GM23338 (cell line): ENCODE results near the gene BACE2. TPM values are rescaled to one million over a fixed set of nuclear protein-coding genes. Genes with fewer than 3 reads are reported as not detected.

Experiments
- ATAC-seq: fragments of 200-7000 bp; cut with Tn5 transposase; 3 replicates; pipeline ENCODE4 v1.9.1; 2020
- DNase-seq: peaks from one replicate; pipeline ENCODE4 v3.0.0-alpha.2; 2015; ENCODE audit warnings: low spot score
- H2AFZ ChIP-seq: fragments of 200-600 bp; sonication (generic); 2 replicates; pipeline ENCODE4 v1.8.0; 2016; ENCODE audit warnings: antibody characterized with exemption, mild to moderate bottlenecking, moderate library complexity
- H3F3A ChIP-seq: fragments of 200-600 bp; sonication (generic); replicated peaks from 2 replicates; pipeline ENCODE4 v1.8.0; 2017; ENCODE audit warnings: antibody characterized with exemption, mixed run types, low read depth
- H3K27ac ChIP-seq: fragments of 200-600 bp; sonication (generic); 2 replicates; pipeline ENCODE4 v1.6.1; 2016; ENCODE audit warnings: low read depth
- H3K27me3 ChIP-seq: fragments of 200-600 bp; sonication (generic); 2 replicates; pipeline ENCODE4 v1.8.0; 2016; ENCODE audit warnings: mild to moderate bottlenecking, mixed run types, moderate library complexity; ENCODE audit not compliant: insufficient read depth
- H3K36me3 ChIP-seq: fragments of 200-600 bp; sonication (generic); 2 replicates; pipeline ENCODE4 v1.8.0; 2016; ENCODE audit warnings: mild to moderate bottlenecking; ENCODE audit not compliant: insufficient read depth
- H3K4me1 ChIP-seq: fragments of 200-600 bp; sonication (generic); 2 replicates; pipeline ENCODE4 v1.8.0; 2016; ENCODE audit warnings: mild to moderate bottlenecking, moderate library complexity; ENCODE audit not compliant: insufficient read depth
- H3K4me2 ChIP-seq: fragments of 200-600 bp; sonication (generic); 2 replicates; pipeline ENCODE4 v1.7.1; 2017; ENCODE audit warnings: mixed run types
- H3K4me3 ChIP-seq: fragments of 200-600 bp; sonication (generic); 2 replicates; pipeline ENCODE4 v1.6.1; 2016; ENCODE audit warnings: mixed run types
- H3K79me2 ChIP-seq: fragments of 200-600 bp; sonication (generic); replicated peaks from 2 replicates; pipeline ENCODE4 v1.8.0; 2017; ENCODE audit warnings: mild to moderate bottlenecking; ENCODE audit not compliant: insufficient read depth
- H3K9me2 ChIP-seq: fragments of 200-600 bp; sonication (generic); 2 replicates; pipeline ENCODE4 v1.8.0; 2017; ENCODE audit not compliant: insufficient read depth
- H4K20me1 ChIP-seq: fragments of 200-600 bp; sonication (generic); replicated peaks from 2 replicates; pipeline ENCODE4 v1.8.0; 2017; ENCODE audit warnings: mild to moderate bottlenecking; ENCODE audit not compliant: insufficient read depth
- H3K27ac Mint-ChIP-seq: 2 replicates; pipeline ENCODE4 v1.8.0; 2020; ENCODE audit warnings: inconsistent platforms, mild to moderate bottlenecking, moderate library complexity, mixed read lengths
- H3K27me3 Mint-ChIP-seq: 3 replicates; pipeline ENCODE4 v1.8.0; 2022; ENCODE audit warnings: low read depth, mild to moderate bottlenecking, moderate library complexity, mixed read lengths, inconsistent platforms; ENCODE audit not compliant: insufficient read depth, poor library complexity
- H3K36me3 Mint-ChIP-seq: 3 replicates; pipeline ENCODE4 v1.8.0; 2021; ENCODE audit warnings: low read depth, mild to moderate bottlenecking, inconsistent platforms, moderate library complexity, mixed read lengths
- H3K4me1 Mint-ChIP-seq: 3 replicates; pipeline ENCODE4 v1.8.0; 2020; ENCODE audit warnings: mild to moderate bottlenecking, inconsistent platforms, mixed read lengths
- H3K4me3 Mint-ChIP-seq: 3 replicates; pipeline ENCODE4 v1.8.0; 2021; ENCODE audit warnings: moderate library complexity, mild to moderate bottlenecking, inconsistent platforms, mixed read lengths
- H3K9me3 Mint-ChIP-seq: 3 replicates; pipeline ENCODE4 v1.8.0; 2020; ENCODE audit warnings: moderate library complexity, mild to moderate bottlenecking, inconsistent platforms, mixed read lengths
- CREB1 ChIP-seq: fragments of 250-450 bp; sonication (Bioruptor Pico); IDR thresholded peaks from 2 replicates; pipeline ENCODE4 v1.5.0; 2020; ENCODE audit warnings: low read depth, mild to moderate bottlenecking, moderate library complexity
- EZH2 ChIP-seq: fragments of 200-600 bp; sonication (generic); IDR thresholded peaks from one replicate; pipeline ENCODE4 v1.8.0; 2017; ENCODE audit warnings: antibody characterized with exemption, mild to moderate bottlenecking, low read depth; ENCODE audit not compliant: unreplicated experiment
- EZH2phosphoT487 ChIP-seq: fragments of 200-600 bp; sonication (generic); IDR thresholded peaks from one replicate; pipeline ENCODE4 v1.8.1; 2018; ENCODE audit warnings: antibody characterized with exemption; ENCODE audit not compliant: unreplicated experiment
- ZNF331 ChIP-seq: fragments of 250-450 bp; sonication (Bioruptor Pico); IDR thresholded peaks from 2 replicates; pipeline ENCODE4 v1.5.0; 2020; ENCODE audit warnings: low read depth, mild to moderate bottlenecking, moderate library complexity
- polyA plus RNA-seq: library from polyadenylated mRNA; unstranded; fragments of >200 nt; fragmentation: Nextera tagmentation; extraction: Ambion mirVana; gene quantifications from 2 replicates; pipeline ENCODE4 v1.2.1, GENCODE V29; 2016
- total RNA-seq: library from RNA; depleted of rRNA; stranded (reverse); fragments of >200 nt; shearing (Covaris generic); gene quantifications from 2 replicates; pipeline ENCODE4 v1.2.3, GENCODE V29; 2014
- TF ChIP-seq, protein P1 (sequence below), 2 experiments: fragments of 200-600 bp in 1 of 2; sonication (generic) in 1 of 2; conservative IDR thresholded peaks; 2 replicates each; pipeline versions ENCODE4 v1.5.1 to v1.6.1; 2016 to 2017; ENCODE audit warnings: antibody characterized with exemption in 2 of 2, low read depth in 2 of 2, mild to moderate bottlenecking in 2 of 2, moderate library complexity in 1 of 2
- TF ChIP-seq, protein P2 (sequence below): IDR thresholded peaks from one replicate; pipeline ENCODE4 v1.6.1; 2018; ENCODE audit warnings: antibody characterized with exemption; ENCODE audit not compliant: unreplicated experiment
- TF ChIP-seq, protein P3 (sequence below): fragments of 250-450 bp; sonication (Bioruptor Pico); IDR thresholded peaks from 2 replicates; pipeline ENCODE4 v1.5.0; 2020; ENCODE audit warnings: mild to moderate bottlenecking, moderate library complexity
- TF ChIP-seq, protein P4 (sequence below): IDR thresholded peaks from 2 replicates; pipeline ENCODE4 v1.6.1; 2016; ENCODE audit warnings: antibody characterized with exemption

The BACE2 gene
- total and polyA plus RNA-seq, 2 experiments from 2014 or later: 3.5 to 6.8 TPM

DNA sequence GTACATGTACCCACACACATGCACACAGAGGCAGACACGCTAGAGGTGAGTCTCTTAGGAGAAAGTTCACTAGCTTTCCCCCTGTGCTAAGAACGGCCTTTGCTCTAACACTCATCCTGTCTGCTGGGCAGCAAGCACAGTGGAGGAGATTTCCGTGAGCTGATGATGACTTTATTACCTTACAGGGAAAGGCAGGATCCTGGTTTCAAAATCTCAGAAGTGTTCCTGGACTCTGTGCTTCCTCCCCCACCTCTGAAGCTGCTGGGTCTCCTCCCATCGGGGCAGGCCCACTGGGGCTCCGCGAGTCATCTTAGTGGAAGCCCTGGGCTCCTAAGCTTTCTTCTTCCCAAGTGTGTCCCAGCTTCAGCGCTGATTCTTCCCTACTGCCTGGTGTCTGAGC is 151.3 kb downstream of the BACE2 start:
- H3F3A ChIP-seq: no peaks in the 10 kb centered on the region
- no peaks in the 10 kb centered on the region for H3K36me3 Mint-ChIP-seq
- no peak overlapping the region for H3K4me2 ChIP-seq
- no peak overlapping the region for H3K27ac ChIP-seq
- H3K4me1 ChIP-seq: peaks cover 5% of the 10 kb centered on the region
- no peaks in the 10 kb centered on the region for H4K20me1 ChIP-seq
- H3K36me3 ChIP-seq: no peaks in the 10 kb centered on the region
- peaks cover 24% of the 10 kb centered on the region for H3K27me3 ChIP-seq
- H3K27ac Mint-ChIP-seq: no peak overlapping the region
- no peaks in the 10 kb centered on the region; the same call in 2 of the 3 replicates for H3K9me3 Mint-ChIP-seq
- DNase-seq (no peak), ATAC-seq (no peak)
- no peak overlapping the region for H3K4me3 ChIP-seq
- no peak overlapping the region for H2AFZ ChIP-seq
- H3K27me3 Mint-ChIP-seq: peaks cover 14% of the 10 kb centered on the region
- no peak overlapping the region for H3K4me3 Mint-ChIP-seq
- H3K79me2 ChIP-seq: no peaks in the 10 kb centered on the region
- TF ChIP-seq CREB1 (no peak), EZH2phosphoT487 (no peak), ZNF331 (CRISPR knock-in tag) (no peak)
- TF ChIP-seq, protein P1, sequence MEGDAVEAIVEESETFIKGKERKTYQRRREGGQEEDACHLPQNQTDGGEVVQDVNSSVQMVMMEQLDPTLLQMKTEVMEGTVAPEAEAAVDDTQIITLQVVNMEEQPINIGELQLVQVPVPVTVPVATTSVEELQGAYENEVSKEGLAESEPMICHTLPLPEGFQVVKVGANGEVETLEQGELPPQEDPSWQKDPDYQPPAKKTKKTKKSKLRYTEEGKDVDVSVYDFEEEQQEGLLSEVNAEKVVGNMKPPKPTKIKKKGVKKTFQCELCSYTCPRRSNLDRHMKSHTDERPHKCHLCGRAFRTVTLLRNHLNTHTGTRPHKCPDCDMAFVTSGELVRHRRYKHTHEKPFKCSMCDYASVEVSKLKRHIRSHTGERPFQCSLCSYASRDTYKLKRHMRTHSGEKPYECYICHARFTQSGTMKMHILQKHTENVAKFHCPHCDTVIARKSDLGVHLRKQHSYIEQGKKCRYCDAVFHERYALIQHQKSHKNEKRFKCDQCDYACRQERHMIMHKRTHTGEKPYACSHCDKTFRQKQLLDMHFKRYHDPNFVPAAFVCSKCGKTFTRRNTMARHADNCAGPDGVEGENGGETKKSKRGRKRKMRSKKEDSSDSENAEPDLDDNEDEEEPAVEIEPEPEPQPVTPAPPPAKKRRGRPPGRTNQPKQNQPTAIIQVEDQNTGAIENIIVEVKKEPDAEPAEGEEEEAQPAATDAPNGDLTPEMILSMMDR (conservative IDR thresholded peaks at IDR 0.05; ENCODE audit: low read depth in 2 of 2): no peak
- H3K4me1 Mint-ChIP-seq: peaks cover 14% of the 10 kb centered on the region
- H3K9me2 ChIP-seq: no peaks in the 10 kb centered on the region

DNA sequence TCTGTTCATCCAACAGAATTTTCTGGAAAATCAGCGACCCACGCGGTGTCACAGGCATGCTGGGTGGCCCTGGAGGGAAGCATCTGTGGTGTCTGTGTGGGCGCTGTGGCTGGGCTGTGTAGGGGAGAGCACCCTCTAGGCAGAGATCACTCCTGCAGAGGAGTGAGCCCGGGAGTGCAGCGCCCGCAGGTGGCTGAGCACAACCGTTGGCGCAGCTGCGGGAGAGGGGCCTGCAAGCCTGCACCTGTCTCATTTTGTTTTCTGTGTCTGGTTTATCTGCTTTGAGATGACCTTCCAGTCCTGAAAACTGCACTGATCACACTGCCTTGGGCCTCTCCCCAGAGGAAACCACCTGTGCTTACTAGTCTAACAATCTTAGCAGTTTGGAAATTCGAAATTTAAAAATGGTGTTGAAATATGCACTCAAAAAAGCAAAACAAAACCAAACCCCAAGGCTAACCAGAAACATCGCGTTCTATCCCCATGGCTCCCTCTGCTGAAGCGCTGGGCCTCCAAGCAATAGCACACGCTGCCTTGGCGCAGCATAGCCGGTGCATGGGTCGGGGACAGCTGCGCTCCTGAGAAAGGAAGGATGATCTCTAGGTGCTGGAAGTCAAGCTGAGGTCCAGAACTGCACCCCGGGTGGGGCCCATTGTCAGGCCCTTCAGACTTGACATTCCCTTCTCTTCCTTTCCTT is 153.4 kb downstream of the BACE2 start:
- Histone ChIP-seq H3F3A (no peaks in the 10 kb centered on the region), H3K27ac (no peak overlapping the region), H3K36me3 (no peaks in the 10 kb centered on the region), H3K9me2 (no peaks in the 10 kb centered on the region), H3K4me3 (no peak overlapping the region), H4K20me1 (no peaks in the 10 kb centered on the region), H3K4me2 (no peak overlapping the region), H3K79me2 (no peaks in the 10 kb centered on the region), H3K4me1 (peaks cover 5% of the 10 kb centered on the region), H2AFZ (no peak overlapping the region), H3K27me3 (peaks cover 11% of the 10 kb centered on the region; the same call in 1 of the 2 replicates)
- H3K27ac Mint-ChIP-seq: no peak overlapping the region; the same call in 1 of the 2 replicates
- peaks cover 9% of the 10 kb centered on the region for H3K27me3 Mint-ChIP-seq
- no peaks in the 10 kb centered on the region for H3K36me3 Mint-ChIP-seq
- no peaks in the 10 kb centered on the region; the same call in 2 of the 3 replicates for H3K9me3 Mint-ChIP-seq
- DNase-seq: no peak
- H3K4me3 Mint-ChIP-seq: no peak overlapping the region
- ATAC-seq: no peak
- H3K4me1 Mint-ChIP-seq: peaks cover 14% of the 10 kb centered on the region
- no peak for TF ChIP-seq EZH2
- TF ChIP-seq, protein P2, sequence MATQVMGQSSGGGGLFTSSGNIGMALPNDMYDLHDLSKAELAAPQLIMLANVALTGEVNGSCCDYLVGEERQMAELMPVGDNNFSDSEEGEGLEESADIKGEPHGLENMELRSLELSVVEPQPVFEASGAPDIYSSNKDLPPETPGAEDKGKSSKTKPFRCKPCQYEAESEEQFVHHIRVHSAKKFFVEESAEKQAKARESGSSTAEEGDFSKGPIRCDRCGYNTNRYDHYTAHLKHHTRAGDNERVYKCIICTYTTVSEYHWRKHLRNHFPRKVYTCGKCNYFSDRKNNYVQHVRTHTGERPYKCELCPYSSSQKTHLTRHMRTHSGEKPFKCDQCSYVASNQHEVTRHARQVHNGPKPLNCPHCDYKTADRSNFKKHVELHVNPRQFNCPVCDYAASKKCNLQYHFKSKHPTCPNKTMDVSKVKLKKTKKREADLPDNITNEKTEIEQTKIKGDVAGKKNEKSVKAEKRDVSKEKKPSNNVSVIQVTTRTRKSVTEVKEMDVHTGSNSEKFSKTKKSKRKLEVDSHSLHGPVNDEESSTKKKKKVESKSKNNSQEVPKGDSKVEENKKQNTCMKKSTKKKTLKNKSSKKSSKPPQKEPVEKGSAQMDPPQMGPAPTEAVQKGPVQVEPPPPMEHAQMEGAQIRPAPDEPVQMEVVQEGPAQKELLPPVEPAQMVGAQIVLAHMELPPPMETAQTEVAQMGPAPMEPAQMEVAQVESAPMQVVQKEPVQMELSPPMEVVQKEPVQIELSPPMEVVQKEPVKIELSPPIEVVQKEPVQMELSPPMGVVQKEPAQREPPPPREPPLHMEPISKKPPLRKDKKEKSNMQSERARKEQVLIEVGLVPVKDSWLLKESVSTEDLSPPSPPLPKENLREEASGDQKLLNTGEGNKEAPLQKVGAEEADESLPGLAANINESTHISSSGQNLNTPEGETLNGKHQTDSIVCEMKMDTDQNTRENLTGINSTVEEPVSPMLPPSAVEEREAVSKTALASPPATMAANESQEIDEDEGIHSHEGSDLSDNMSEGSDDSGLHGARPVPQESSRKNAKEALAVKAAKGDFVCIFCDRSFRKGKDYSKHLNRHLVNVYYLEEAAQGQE: no peak
- TF ChIP-seq, protein P3, sequence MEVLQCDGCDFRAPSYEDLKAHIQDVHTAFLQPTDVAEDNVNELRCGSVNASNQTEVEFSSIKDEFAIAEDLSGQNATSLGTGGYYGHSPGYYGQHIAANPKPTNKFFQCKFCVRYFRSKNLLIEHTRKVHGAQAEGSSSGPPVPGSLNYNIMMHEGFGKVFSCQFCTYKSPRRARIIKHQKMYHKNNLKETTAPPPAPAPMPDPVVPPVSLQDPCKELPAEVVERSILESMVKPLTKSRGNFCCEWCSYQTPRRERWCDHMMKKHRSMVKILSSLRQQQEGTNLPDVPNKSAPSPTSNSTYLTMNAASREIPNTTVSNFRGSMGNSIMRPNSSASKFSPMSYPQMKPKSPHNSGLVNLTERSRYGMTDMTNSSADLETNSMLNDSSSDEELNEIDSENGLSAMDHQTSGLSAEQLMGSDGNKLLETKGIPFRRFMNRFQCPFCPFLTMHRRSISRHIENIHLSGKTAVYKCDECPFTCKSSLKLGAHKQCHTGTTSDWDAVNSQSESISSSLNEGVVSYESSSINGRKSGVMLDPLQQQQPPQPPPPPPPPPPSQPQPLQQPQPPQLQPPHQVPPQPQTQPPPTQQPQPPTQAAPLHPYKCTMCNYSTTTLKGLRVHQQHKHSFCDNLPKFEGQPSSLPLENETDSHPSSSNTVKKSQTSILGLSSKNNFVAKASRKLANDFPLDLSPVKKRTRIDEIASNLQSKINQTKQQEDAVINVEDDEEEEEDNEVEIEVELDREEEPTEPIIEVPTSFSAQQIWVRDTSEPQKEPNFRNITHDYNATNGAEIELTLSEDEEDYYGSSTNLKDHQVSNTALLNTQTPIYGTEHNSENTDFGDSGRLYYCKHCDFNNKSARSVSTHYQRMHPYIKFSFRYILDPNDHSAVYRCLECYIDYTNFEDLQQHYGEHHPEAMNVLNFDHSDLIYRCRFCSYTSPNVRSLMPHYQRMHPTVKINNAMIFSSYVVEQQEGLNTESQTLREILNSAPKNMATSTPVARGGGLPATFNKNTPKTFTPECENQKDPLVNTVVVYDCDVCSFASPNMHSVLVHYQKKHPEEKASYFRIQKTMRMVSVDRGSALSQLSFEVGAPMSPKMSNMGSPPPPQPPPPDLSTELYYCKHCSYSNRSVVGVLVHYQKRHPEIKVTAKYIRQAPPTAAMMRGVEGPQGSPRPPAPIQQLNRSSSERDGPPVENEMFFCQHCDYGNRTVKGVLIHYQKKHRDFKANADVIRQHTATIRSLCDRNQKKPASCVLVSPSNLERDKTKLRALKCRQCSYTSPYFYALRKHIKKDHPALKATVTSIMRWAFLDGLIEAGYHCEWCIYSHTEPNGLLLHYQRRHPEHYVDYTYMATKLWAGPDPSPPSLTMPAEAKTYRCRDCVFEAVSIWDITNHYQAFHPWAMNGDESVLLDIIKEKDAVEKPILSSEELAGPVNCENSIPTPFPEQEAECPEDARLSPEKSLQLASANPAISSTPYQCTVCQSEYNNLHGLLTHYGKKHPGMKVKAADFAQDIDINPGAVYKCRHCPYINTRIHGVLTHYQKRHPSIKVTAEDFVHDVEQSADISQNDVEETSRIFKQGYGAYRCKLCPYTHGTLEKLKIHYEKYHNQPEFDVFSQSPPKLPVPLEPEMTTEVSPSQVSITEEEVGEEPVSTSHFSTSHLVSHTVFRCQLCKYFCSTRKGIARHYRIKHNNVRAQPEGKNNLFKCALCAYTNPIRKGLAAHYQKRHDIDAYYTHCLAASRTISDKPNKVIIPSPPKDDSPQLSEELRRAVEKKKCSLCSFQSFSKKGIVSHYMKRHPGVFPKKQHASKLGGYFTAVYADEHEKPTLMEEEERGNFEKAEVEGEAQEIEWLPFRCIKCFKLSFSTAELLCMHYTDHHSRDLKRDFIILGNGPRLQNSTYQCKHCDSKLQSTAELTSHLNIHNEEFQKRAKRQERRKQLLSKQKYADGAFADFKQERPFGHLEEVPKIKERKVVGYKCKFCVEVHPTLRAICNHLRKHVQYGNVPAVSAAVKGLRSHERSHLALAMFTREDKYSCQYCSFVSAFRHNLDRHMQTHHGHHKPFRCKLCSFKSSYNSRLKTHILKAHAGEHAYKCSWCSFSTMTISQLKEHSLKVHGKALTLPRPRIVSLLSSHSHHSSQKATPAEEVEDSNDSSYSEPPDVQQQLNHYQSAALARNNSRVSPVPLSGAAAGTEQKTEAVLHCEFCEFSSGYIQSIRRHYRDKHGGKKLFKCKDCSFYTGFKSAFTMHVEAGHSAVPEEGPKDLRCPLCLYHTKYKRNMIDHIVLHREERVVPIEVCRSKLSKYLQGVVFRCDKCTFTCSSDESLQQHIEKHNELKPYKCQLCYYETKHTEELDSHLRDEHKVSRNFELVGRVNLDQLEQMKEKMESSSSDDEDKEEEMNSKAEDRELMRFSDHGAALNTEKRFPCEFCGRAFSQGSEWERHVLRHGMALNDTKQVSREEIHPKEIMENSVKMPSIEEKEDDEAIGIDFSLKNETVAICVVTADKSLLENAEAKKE (CRISPR knock-in tag): no peak
- TF ChIP-seq, protein P4, sequence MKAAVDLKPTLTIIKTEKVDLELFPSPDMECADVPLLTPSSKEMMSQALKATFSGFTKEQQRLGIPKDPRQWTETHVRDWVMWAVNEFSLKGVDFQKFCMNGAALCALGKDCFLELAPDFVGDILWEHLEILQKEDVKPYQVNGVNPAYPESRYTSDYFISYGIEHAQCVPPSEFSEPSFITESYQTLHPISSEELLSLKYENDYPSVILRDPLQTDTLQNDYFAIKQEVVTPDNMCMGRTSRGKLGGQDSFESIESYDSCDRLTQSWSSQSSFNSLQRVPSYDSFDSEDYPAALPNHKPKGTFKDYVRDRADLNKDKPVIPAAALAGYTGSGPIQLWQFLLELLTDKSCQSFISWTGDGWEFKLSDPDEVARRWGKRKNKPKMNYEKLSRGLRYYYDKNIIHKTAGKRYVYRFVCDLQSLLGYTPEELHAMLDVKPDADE: no peak
